ENCODE data around the gene ENAH. TPM values are rescaled to one million over a fixed set of nuclear protein-coding genes. Genes with fewer than 3 reads are reported as not detected.
A peak's percentile ranks its signal among the peaks of the same experiment; 100 is the strongest.

ENAH gene
- total and polyA plus RNA-seq, 2 experiments from 2014 or later: 109 to 184 TPM

GRCh38 chr1:225447650-225448089, 205.3 kb downstream of the ENAH start:
- no peak overlapping the region for H3K27ac Mint-ChIP-seq

More at GRCh38 chr1:225447650-225448089, 205.3 kb downstream of the ENAH start:
- Histone ChIP-seq H3K4me3 (no peak overlapping the region), H3K27me3 (ENCODE audit: insufficient read depth) (no peaks in the 10 kb centered on the region), H3K79me2 (replicated peaks; ENCODE audit: insufficient read depth) (no peaks in the 10 kb centered on the region), H3K4me2 (no peak overlapping the region), H2AFZ (0 out of 2 replicates have a peak overlapping the region, but pooled peaks have one; percentile 28), H3K36me3 (ENCODE audit: insufficient read depth) (no peaks in the 10 kb centered on the region), H3K27ac (ENCODE audit: low read depth) (no peak overlapping the region), H4K20me1 (replicated peaks; ENCODE audit: insufficient read depth) (no peaks in the 10 kb centered on the region), H3K4me1 (ENCODE audit: insufficient read depth) (peaks cover 13% of the 10 kb centered on the region), H3K9me2 (ENCODE audit: insufficient read depth) (no peaks in the 10 kb centered on the region), H3F3A (replicated peaks; ENCODE audit: low read depth) (no peaks in the 10 kb centered on the region)
- H3K36me3 Mint-ChIP-seq (ENCODE audit: low read depth): no peaks in the 10 kb centered on the region
- H3K4me3 Mint-ChIP-seq: no peak overlapping the region
- TF ChIP-seq ZNF114 (CRISPR knock-in tag; IDR thresholded peaks at IDR 0.05) (no peak), ZNF331 (CRISPR knock-in tag; IDR thresholded peaks at IDR 0.05; ENCODE audit: low read depth) (no peak), POLR2AphosphoS5 (IDR thresholded peaks at IDR 0.05; ENCODE audit: low read depth) (no peak), NANOG (IDR thresholded peaks at IDR 0.05; ENCODE audit: borderline replicate concordance) (no peak), JUNB (IDR thresholded peaks at IDR 0.05; ENCODE audit: unreplicated experiment) (no peak), CTCF (conservative IDR thresholded peaks at IDR 0.05; ENCODE audit: low read depth in 2 of 2) (no peak), ETS1 (IDR thresholded peaks at IDR 0.05) (no peak), REST (IDR thresholded peaks at IDR 0.05; ENCODE audit: unreplicated experiment) (no peak), STAT1 (IDR thresholded peaks at IDR 0.05; ENCODE audit: unreplicated experiment) (no peak), ZNF462 (CRISPR knock-in tag; IDR thresholded peaks at IDR 0.05) (no peak), EZH2 (IDR thresholded peaks at IDR 0.05; ENCODE audit: low read depth, unreplicated experiment) (no peak), CREB1 (CRISPR knock-in tag; IDR thresholded peaks at IDR 0.05; ENCODE audit: low read depth) (no peak), EZH2phosphoT487 (IDR thresholded peaks at IDR 0.05; ENCODE audit: unreplicated experiment) (no peak)
- no peaks in the 10 kb centered on the region for H3K9me3 Mint-ChIP-seq
- DNase-seq (ENCODE audit: low spot score): no peak
- H3K4me1 Mint-ChIP-seq: peaks cover 32% of the 10 kb centered on the region
- H3K27me3 Mint-ChIP-seq (ENCODE audit: insufficient read depth, low read depth, poor library complexity): peaks cover 17% of the 10 kb centered on the region
- ATAC-seq: no peak
